Subcutaneous abdominal adipose tissue (tissue), 5 donors: ENCODE data around the gene CROCC.
"Not testable (repeated sequence)": the region's sequence is repeated elsewhere in the genome, so short reads cannot be mapped to it uniquely, and the experiment has no call there.

Source experiments
- H3K27ac ChIP-seq: one replicate; pipeline ENCODE4 v1.7.0; 2013; ENCODE audit warnings: low read depth, mild to moderate bottlenecking, inconsistent platforms, low read length, moderate library complexity
- H3K27me3 ChIP-seq, 5 donors: one replicate each; pipeline ENCODE4 v1.7.0; 2013; ENCODE audit warnings: low read length in 5 of 5, inconsistent platforms in 1 of 5; ENCODE audit not compliant: control insufficient read depth in 5 of 5, insufficient read depth in 4 of 5
- H3K36me3 ChIP-seq, 5 donors: one replicate each; pipeline ENCODE4 v1.7.0; 2013; ENCODE audit warnings: low read length in 5 of 5; ENCODE audit not compliant: control insufficient read depth in 5 of 5, insufficient read depth in 5 of 5
- H3K4me1 ChIP-seq, 5 donors: one replicate each; pipeline ENCODE4 v1.7.0; 2013; ENCODE audit warnings: low read length in 5 of 5, mild to moderate bottlenecking in 3 of 5, moderate library complexity in 1 of 5; ENCODE audit not compliant: control insufficient read depth in 5 of 5, insufficient read depth in 5 of 5
- H3K4me3 ChIP-seq, 5 donors: one replicate each; pipeline ENCODE4 v1.7.0; 2013; ENCODE audit warnings: low read length in 5 of 5, low read depth in 1 of 5
- H3K9ac ChIP-seq, 5 donors: one replicate each; pipeline ENCODE4 v1.7.0; 2013; ENCODE audit warnings: low read length in 5 of 5, mild to moderate bottlenecking in 4 of 5, moderate library complexity in 3 of 5
- H3K9me3 ChIP-seq, 5 donors: one replicate each; pipeline ENCODE4 v1.7.0; 2013; ENCODE audit warnings: low read length in 5 of 5; ENCODE audit not compliant: control insufficient read depth in 5 of 5
- donor health status: healthy.
- donor health status: healthy.
- donor health status: healthy.
- donor health status: healthy.
- donor health status: healthy.

CROCC gene

DNA sequence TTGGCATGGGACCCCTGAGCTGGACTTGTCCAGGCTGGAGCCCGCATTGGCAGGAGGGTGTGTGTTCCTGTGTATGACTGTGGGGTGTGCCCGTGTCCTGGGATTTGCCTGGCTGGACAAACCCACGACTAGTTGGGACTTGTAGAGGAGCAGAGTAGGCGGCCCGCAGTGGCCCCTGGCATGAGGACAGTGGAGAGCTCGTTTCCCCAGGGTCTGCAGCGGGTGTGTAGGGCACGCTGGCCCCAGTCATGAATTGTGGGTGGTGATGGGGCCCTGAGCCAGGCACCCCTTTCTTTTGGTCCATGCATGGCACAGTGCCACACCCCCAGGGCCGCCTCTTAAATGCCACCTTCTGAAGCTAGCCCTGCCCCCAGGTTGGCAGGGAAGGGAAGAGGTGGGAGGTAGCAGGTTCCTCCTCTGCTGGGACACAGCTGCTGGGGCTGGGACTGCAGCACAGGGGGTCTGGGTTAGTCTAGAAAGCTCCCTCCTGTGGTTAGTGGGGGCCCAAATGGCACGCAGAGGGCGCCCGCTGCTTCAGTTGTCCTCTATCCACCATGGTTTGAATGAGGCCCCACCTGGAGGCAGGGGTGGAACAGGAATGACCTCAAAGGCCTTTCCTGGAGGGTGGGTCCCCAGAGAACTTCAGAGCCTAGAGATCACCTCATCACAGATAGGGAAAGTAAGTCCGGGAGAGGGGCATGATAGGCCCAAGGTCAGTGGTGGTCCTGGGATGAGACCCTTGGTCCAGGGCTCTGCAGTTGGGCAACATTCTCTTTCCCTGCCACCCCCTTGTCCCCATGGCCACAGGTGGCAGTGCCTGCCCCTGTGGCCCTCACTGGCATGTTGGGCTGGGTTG is 4.1 kb downstream of the CROCC start:
- Histone ChIP-seq H3K9me3 (no peaks in the 10 kb centered on the region), H3K4me1 (peaks cover 0 to 10% (median 7%) of the 10 kb centered on the region in 5 donors), H3K27ac (no peak overlapping the region), H3K4me3 (no peak overlapping the region), H3K9ac (peak overlapping the region in 1 of 5 donors; percentile 5), H3K27me3 (peaks cover 0 to 14% (median 5%) of the 10 kb centered on the region in 5 donors), H3K36me3 (peaks cover 0 to 22% (median 11%) of the 10 kb centered on the region in 5 donors)

DNA sequence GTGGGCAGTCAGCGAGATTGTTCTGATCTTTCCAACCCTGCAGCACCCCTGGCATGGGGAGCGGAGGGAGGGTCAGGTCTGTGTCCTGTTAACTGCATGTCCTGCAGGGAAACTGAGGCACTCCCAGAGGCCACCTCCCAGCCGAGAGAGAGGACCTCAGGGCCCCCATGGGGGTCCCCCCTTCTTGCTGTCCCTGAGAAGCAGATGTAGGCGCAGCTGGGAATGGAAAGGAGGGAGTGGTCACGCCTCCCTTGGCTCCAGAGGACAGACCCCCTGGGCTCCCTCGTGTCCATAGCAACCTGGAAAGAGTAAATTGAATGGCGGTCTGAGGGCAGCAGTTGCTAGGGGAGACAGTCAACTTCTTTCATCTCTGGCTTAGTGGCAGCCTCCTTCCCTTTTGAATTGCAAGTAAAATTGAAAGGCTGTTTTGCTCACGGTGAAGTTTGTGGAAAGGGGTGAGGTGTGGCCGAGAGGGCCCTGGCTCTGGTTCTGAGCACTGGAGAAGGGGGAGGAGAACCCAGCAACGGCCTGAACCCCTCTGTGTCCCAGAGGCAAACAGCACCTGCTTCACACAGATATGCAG is 4.9 kb downstream of the CROCC start:
- Histone ChIP-seq H3K4me3 (no peak overlapping the region), H3K27ac (no peak overlapping the region)

DNA sequence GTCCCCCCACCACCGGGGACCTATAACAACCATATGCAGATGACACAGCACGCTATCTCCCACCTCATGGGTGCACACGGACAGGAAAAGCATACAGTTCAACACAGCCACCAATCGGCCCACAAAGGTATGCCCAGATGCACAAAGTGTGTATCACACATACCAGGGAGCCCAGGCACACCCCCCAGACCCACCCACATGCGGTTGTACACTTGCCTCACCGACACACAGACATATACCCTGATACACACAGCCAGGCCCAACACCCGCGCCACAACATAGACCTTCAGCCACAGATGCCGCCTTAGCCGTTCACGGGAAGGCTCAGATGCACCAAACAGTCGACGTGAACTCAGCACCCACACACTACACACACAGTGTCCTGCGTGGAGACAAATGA is 5.5 kb downstream of the CROCC start:
- H3K4me3 ChIP-seq = no peak overlapping the region
- H3K9ac ChIP-seq = no peak overlapping the region
- no peaks in the 10 kb centered on the region for H3K9me3 ChIP-seq
- H3K27me3 ChIP-seq = peaks cover 0 to 9% (median 5%) of the 10 kb centered on the region in 5 donors
- H3K36me3 ChIP-seq = peaks cover 0 to 29% (median 20%) of the 10 kb centered on the region in 5 donors
- H3K4me1 ChIP-seq = peaks cover 0 to 3% (median 0%) of the 10 kb centered on the region in 5 donors
- H3K27ac ChIP-seq = no peak overlapping the region

More for the DNA sequence above, 4.9 kb downstream of the CROCC start:
- peaks cover 0 to 6% (median 4%) of the 10 kb centered on the region in 5 donors for H3K4me1 ChIP-seq
- no peak overlapping the region for H3K9ac ChIP-seq
- peaks cover 0 to 14% (median 5%) of the 10 kb centered on the region in 5 donors for H3K27me3 ChIP-seq
- peaks cover 0 to 29% (median 18%) of the 10 kb centered on the region in 5 donors for H3K36me3 ChIP-seq
- H3K9me3 ChIP-seq = no peaks in the 10 kb centered on the region

DNA sequence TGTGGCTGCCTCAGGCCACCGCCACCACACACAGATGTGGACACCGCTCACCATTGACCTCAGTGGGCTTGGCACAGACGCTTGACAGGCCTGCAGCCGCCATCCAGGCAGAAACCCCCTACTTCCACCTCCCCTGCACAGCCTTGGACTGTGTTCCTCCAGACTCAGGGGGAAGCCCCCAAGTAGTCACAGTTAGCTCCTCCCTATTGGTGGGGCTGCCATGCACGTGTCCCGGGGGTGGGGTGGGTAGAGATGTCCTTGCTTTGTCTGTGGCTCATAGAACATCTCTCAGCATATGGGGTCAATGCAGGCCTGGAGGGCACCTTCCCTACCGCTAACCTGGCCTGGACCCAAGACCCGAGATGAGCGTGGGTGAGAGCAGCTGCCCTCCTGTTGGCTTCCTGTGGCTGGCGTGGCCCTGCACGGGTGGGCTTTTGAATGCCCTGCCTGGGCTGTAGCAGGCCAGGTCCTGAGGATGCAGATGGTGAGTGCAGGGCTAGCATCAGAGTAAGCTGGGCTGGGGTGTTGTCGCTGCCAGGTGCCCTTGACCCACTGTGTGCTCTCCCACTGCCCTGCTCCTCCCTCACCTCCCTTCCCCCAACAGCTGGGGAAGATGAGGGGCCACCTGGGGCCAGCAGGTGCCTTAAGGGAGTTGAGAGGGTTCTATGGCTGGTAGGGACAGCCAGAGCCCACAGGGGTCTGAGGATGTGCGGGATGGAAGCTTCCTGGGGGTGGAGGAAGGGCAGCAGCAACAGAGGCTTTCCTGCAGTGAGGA is 6.2 kb downstream of the CROCC start:
- Histone ChIP-seq H3K27me3 (peaks cover 0 to 4% (median 0%) of the 10 kb centered on the region in 5 donors), H3K27ac (no peak overlapping the region), H3K9ac (no peak overlapping the region), H3K4me3 (no peak overlapping the region), H3K4me1 (peaks cover 0 to 2% (median 0%) of the 10 kb centered on the region in 5 donors), H3K36me3 (peaks cover 0 to 33% (median 24%) of the 10 kb centered on the region in 5 donors), H3K9me3 (no peaks in the 10 kb centered on the region)

DNA sequence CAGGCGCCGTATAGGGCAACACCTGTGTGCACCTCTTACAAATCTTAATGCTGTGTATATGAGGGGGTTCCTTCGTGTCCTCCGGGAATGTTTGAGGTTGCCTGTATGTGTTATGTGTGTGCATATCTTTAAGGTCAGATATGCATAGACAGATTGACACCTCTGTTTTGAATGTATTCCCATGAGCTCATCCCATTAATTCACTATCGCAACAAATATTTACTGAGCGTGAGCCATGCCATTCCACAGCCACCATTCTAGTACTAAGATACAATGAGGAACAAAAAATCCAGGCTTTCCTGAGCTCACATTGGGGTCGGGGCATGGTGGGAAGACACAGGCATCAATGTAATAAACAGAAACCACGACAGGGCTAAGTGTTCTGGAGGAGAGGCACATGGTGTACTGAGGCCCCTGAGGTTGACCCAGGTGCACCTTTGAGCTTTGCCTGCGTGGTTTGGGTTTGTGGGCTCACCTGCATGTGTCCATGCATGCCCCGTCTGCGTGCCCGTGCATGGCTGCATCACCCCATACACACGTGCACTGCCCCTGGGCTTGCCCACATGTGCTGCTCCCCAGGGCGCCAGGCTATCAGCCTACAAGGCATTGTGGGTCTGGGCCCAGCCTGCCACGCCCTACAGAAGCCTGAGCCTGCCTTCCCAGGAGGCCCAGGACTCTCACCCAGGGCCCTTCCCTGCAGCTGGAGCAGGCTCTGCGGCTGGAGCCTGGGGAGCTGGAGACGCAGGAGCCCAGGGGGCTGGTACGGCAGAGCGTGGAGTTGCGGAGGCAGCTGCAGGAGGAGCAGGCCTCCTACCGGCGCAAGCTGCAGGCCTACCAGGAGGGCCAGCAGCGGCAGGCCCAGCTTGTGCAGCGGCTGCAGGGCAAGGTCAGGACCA is 7.7 kb downstream of the CROCC start:
- not testable (repeated sequence) for H3K4me3 ChIP-seq, H3K9ac ChIP-seq, H3K9me3 ChIP-seq, H3K27ac ChIP-seq, H3K4me1 ChIP-seq, H3K27me3 ChIP-seq
- H3K36me3 ChIP-seq = peaks cover 0 to 33% (median 23%) of the 10 kb centered on the region in 5 donors

DNA sequence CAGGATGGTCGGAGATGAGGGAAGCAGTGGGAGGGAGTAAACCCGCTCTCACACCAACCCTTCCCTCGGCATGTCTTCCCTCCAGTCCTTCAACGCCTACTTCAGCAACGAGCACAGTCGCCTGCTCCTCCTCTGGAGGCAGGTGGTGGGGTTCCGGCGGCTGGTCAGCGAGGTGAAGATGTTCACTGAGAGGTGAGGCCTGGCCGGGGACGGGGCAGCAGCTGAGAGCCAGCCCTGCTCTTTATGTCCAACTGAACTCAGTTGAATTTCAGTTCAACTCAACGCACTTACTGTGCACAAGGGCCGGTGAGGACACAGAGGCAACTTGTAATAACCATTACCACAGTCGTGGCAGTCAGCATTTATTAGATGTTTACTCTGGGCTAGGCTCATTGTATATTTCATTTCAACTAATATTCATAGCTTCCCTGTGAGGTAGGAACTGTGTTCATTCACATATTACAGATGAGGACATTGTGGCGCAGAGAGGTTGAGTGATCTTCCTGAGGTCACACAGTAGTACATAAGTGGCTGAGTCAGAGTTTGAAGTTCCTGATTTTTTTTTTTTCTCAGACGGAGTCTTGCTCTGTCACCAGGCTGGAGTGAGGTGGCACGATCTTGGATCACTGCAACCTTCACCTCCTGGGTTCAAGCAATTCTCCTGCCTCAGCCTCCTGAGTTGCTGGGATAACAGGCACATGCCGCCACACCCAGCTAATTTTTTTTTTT is 9.6 kb downstream of the CROCC start:
- peaks cover 0 to 32% (median 23%) of the 10 kb centered on the region in 5 donors for H3K36me3 ChIP-seq
- not testable (repeated sequence) for H3K4me1 ChIP-seq, H3K9ac ChIP-seq, H3K27ac ChIP-seq, H3K9me3 ChIP-seq, H3K27me3 ChIP-seq, H3K4me3 ChIP-seq

DNA sequence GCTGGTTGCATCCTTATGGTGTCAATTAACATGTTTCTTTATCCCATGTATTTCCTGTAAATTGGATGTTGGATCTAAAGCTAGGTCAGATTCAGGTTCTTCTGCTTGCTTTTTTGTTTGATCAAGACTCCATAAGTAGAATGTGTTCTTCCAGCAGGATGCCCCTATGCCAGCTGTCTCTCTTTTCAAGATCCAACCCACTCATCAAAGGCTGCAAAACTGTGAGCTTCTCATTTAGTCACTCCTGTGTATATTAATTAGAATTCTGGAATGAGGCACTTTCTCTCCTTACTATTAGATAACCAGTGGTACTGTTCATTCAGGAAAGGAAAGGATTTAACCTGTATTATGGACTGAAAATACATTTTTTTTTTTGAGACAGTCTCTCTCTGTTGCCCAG is 12.2 kb downstream of the CROCC start:
- H3K36me3 ChIP-seq = peaks cover 0 to 51% (median 32%) of the 10 kb centered on the region in 5 donors
- not testable (repeated sequence) for H3K9me3 ChIP-seq, H3K9ac ChIP-seq, H3K27ac ChIP-seq, H3K4me1 ChIP-seq, H3K27me3 ChIP-seq, H3K4me3 ChIP-seq

DNA sequence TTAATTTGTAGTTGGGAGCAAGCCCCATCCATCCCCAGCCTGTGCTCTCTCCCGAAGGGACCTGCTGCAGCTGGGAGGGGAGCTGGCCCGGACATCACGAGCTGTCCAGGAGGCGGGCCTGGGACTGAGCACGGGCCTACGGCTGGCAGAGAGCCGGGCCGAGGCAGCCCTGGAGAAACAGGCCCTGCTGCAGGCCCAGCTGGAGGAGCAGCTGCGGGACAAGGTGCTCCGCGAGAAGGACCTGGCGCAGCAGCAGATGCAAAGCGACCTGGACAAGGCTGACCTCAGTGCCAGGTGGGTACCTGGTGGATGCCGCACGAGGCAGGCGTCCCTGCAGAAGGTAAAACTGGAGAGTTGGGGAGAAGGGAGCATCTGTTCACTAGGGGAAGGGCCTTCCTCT is 14.8 kb downstream of the CROCC start:
- not testable (repeated sequence) for H3K9me3 ChIP-seq, H3K4me1 ChIP-seq, H3K27ac ChIP-seq, H3K27me3 ChIP-seq, H3K4me3 ChIP-seq, H3K9ac ChIP-seq
- peaks cover 0 to 42% (median 19%) of the 10 kb centered on the region in 5 donors for H3K36me3 ChIP-seq
